ENCODE data around the gene CACNA2D4.
A peak's percentile ranks its signal among the peaks of the same experiment; 100 is the strongest.

The CACNA2D4 gene

GRCh38 chr12:1933342-1934051 lies 15.0 kb upstream of the CACNA2D4 start:
- peak; percentile 56 for DNase-seq (ENCODE audit: low read depth)
- no peak overlapping the region for H3K4me3 ChIP-seq (ENCODE audit: control insufficient read depth, low read depth, low read length)
- TF ChIP-seq CTCF (conservative IDR thresholded peaks at IDR 0.05; ENCODE audit: control insufficient read depth, insufficient read depth, low read depth, low read length): no peak

GRCh38 chr12:1932264-1932777 lies 13.9 kb upstream of the CACNA2D4 start:
- DNase-seq (ENCODE audit: low read depth): peak; percentile 12
- TF ChIP-seq CTCF (conservative IDR thresholded peaks at IDR 0.05; ENCODE audit: control insufficient read depth, insufficient read depth, low read depth, low read length): no peak
- H3K4me3 ChIP-seq (ENCODE audit: control insufficient read depth, low read depth, low read length): no peak overlapping the region

GRCh38 chr12:1931642-1932041 lies 13.2 kb upstream of the CACNA2D4 start:
- no peak overlapping the region for H3K4me3 ChIP-seq (ENCODE audit: control insufficient read depth, low read depth, low read length)
- TF ChIP-seq CTCF (conservative IDR thresholded peaks at IDR 0.05; ENCODE audit: control insufficient read depth, insufficient read depth, low read depth, low read length): no peak
- DNase-seq (ENCODE audit: low read depth): no peak

- TF ChIP-seq CTCF (conservative IDR thresholded peaks at IDR 0.05; ENCODE audit: control insufficient read depth, insufficient read depth, low read depth, low read length): no peak
- no peak for DNase-seq (ENCODE audit: low read depth)
- no peak overlapping the region for H3K4me3 ChIP-seq (ENCODE audit: control insufficient read depth, low read depth, low read length)
These were observed 12.5 kb upstream of the CACNA2D4 start for GRCh38 chr12:1930803-1931597.

- no peak for DNase-seq (ENCODE audit: low read depth)
- H3K4me3 ChIP-seq (ENCODE audit: control insufficient read depth, low read depth, low read length): no peak overlapping the region
- no peak for TF ChIP-seq CTCF (conservative IDR thresholded peaks at IDR 0.05; ENCODE audit: control insufficient read depth, insufficient read depth, low read depth, low read length)
These were observed 11.7 kb upstream of the CACNA2D4 start for GRCh38 chr12:1929985-1930802.

GRCh38 chr12:1929241-1929984 lies 11.0 kb upstream of the CACNA2D4 start:
- DNase-seq (ENCODE audit: low read depth): no peak
- TF ChIP-seq CTCF (conservative IDR thresholded peaks at IDR 0.05; ENCODE audit: control insufficient read depth, insufficient read depth, low read depth, low read length): no peak

More at GRCh38 chr12:1929241-1929984, 11.0 kb upstream of the CACNA2D4 start:
- H3K4me3 ChIP-seq (ENCODE audit: control insufficient read depth, low read depth, low read length): no peak overlapping the region
